Keratinocyte (primary cell): Measurements from ENCODE around the gene INAVA. TPM values are rescaled to one million over a fixed set of nuclear protein-coding genes. Genes with fewer than 3 reads are reported as not detected.

Experiments used
- DNase-seq: peaks from one replicate; pipeline ENCODE4 v3.0.0-alpha.2; 2011; ENCODE audit warnings: low read depth, missing footprints, low spot score
- FAIRE-seq: peaks from 2 replicates; lab custom pipeline; 2011; peaks lifted over from hg19 to GRCh38; lab: Jason Lieb, UNC
- H2AFZ ChIP-seq: 2 replicates; pipeline ENCODE4 v1.6.0; 2012; ENCODE audit warnings: low read length, control low read depth, inconsistent platforms; ENCODE audit not compliant: control insufficient read depth
- H3K27ac ChIP-seq: 2 replicates; pipeline ENCODE4 v1.5.1; 2011; ENCODE audit warnings: low read length; ENCODE audit not compliant: control insufficient read depth, insufficient read depth
- H3K27me3 ChIP-seq: 3 replicates; pipeline ENCODE4 v1.6.0; 2011; ENCODE audit warnings: low read length; ENCODE audit not compliant: control insufficient read depth, insufficient read depth; ENCODE audit errors: extremely low read depth
- H3K36me3 ChIP-seq, 2 experiments: 2 replicates in 1 of 2; 3 replicates in 1 of 2; pipeline ENCODE4 v1.5.1; 2011; ENCODE audit warnings: low read length in 2 of 2, mild to moderate bottlenecking in 1 of 2; ENCODE audit not compliant: control insufficient read depth in 2 of 2, insufficient read depth in 2 of 2; ENCODE audit errors: extremely low read depth in 1 of 2
- H3K4me1 ChIP-seq: 3 replicates; pipeline ENCODE4 v1.5.1; 2011; ENCODE audit warnings: low read length; ENCODE audit not compliant: control insufficient read depth, insufficient read depth; ENCODE audit errors: extremely low read depth
- H3K4me2 ChIP-seq: 3 replicates; pipeline ENCODE4 v1.6.0; 2011; ENCODE audit warnings: low read depth, low read length; ENCODE audit not compliant: control insufficient read depth, insufficient read depth; ENCODE audit errors: extremely low read depth
- H3K4me3 ChIP-seq, 3 experiments: fragments of 200-600 bp in 1 of 3; sonication (generic) in 1 of 3; 2 replicates in 2 of 3; 3 replicates in 1 of 3; pipeline ENCODE4 v1.5.1; 2011 to 2016; ENCODE audit warnings: low read length in 3 of 3, mild to moderate bottlenecking in 3 of 3, control low read depth in 2 of 3, inconsistent platforms in 1 of 3, low read depth in 1 of 3, mixed read lengths in 1 of 3, mixed run types in 1 of 3, moderate library complexity in 1 of 3; ENCODE audit not compliant: control insufficient read depth in 2 of 3, insufficient read depth in 2 of 3; ENCODE audit errors: extremely low read depth in 1 of 3
- H3K79me2 ChIP-seq: 2 replicates; pipeline ENCODE4 v1.6.0; 2012; ENCODE audit warnings: low read length; ENCODE audit not compliant: control insufficient read depth, insufficient read depth
- H3K9ac ChIP-seq: 3 replicates; pipeline ENCODE4 v1.6.0; 2011; ENCODE audit warnings: low read length; ENCODE audit not compliant: control insufficient read depth, insufficient read depth; ENCODE audit errors: extremely low read depth
- H3K9me1 ChIP-seq: 3 replicates; pipeline ENCODE4 v1.6.0; 2011; ENCODE audit warnings: low read length; ENCODE audit not compliant: control insufficient read depth, insufficient read depth; ENCODE audit errors: extremely low read depth
- H3K9me3 ChIP-seq: 2 replicates; pipeline ENCODE4 v1.5.1; 2012; ENCODE audit warnings: low read depth, low read length; ENCODE audit not compliant: control insufficient read depth
- H4K20me1 ChIP-seq: 3 replicates; pipeline ENCODE4 v1.6.0; 2011; ENCODE audit warnings: low read length; ENCODE audit not compliant: control insufficient read depth, insufficient read depth; ENCODE audit errors: extremely low read depth
- EZH2 ChIP-seq: IDR thresholded peaks from one replicate; pipeline ENCODE4 v1.6.1; 2012; ENCODE audit warnings: inconsistent platforms, mild to moderate bottlenecking, low read length, moderate library complexity
- dilution Hi-C: fragments of 300-500 bp; cut with MboI; formaldehyde crosslinking; loops from one replicate; pipeline ENCODE4 v1.7.0; 2020; ENCODE audit warnings: low sequenced_read_pairs; ENCODE audit not compliant: extremely low pct_ligation_motif_present
- polyA plus RNA-seq, 5 experiments: library from polyadenylated mRNA; depleted of rRNA in 3 of 5; stranded (reverse) in 3 of 5; stranded (forward) in 1 of 5; unstranded in 1 of 5; fragments of >200 nt; gene quantifications; 1 replicate in 1 of 5; 2 replicates in 3 of 5; 3 replicates in 1 of 5; pipeline versions ENCODE4 v1.2.1 to v1.2.3, GENCODE V29; 2011 to 2012; ENCODE audit warnings: missing spikeins in 2 of 5, low read depth in 1 of 5, low replicate concordance in 1 of 5
- TF ChIP-seq, protein P1 (sequence below), 3 experiments: IDR thresholded peaks in 1 of 3; conservative IDR thresholded peaks in 1 of 3; optimal IDR thresholded peaks in 1 of 3; 2 replicates in 2 of 3; 3 replicates in 1 of 3; pipeline versions ENCODE3 to v1.5.1; 2011; ENCODE audit warnings: low read length in 3 of 3, mild to moderate bottlenecking in 3 of 3, moderate library complexity in 2 of 3, control low read depth in 1 of 3, inconsistent platforms in 1 of 3; ENCODE audit not compliant: insufficient read depth in 2 of 3; ENCODE audit errors: extremely low read depth in 1 of 3

The INAVA gene
- polyA plus RNA-seq, 1 donor (not counting 4 experiments of a cell fraction or from before 2014, with no cell fraction given): 12.5 TPM

DNA sequence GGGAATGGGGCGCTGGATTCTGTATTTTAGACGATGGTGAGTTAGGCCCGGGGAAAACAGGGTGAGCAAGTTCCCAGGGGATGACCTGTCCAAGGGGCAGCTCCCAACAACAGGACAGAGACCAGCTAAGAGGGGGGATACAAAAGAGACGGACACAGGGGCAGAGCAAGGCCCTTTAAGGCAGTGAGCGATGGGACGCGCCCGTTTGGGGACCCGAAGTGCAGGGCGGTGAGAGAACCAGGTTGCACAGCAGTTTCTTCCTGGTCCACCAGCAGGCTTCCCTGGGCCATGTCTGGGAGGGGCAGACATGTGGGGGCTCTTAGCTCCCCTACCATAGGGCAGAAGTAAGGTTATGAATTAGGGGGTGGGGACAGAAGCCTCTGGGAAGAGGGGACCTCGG lies 22.0 kb downstream of the INAVA start:
- no peaks in the 10 kb centered on the region for H3K9me3 ChIP-seq
- H3K9ac ChIP-seq: no peak overlapping the region
- DNase-seq (no peak), FAIRE-seq (no peak)
- no peaks in the 10 kb centered on the region for H4K20me1 ChIP-seq
- peaks cover 6 to 8% of the 10 kb centered on the region in 2 experiments for H3K36me3 ChIP-seq
- H3K27me3 ChIP-seq: no peaks in the 10 kb centered on the region
- H3K9me1 ChIP-seq: no peaks in the 10 kb centered on the region
- no peak overlapping the region for H3K27ac ChIP-seq
- no peak overlapping the region for H2AFZ ChIP-seq
- H3K4me3 ChIP-seq: no peak overlapping the region
- dilution Hi-C loops: no loop called here
- peaks cover 26% of the 10 kb centered on the region for H3K4me1 ChIP-seq
- H3K4me2 ChIP-seq: no peak overlapping the region
- H3K79me2 ChIP-seq: no peaks in the 10 kb centered on the region
- TF ChIP-seq EZH2: no peak

DNA sequence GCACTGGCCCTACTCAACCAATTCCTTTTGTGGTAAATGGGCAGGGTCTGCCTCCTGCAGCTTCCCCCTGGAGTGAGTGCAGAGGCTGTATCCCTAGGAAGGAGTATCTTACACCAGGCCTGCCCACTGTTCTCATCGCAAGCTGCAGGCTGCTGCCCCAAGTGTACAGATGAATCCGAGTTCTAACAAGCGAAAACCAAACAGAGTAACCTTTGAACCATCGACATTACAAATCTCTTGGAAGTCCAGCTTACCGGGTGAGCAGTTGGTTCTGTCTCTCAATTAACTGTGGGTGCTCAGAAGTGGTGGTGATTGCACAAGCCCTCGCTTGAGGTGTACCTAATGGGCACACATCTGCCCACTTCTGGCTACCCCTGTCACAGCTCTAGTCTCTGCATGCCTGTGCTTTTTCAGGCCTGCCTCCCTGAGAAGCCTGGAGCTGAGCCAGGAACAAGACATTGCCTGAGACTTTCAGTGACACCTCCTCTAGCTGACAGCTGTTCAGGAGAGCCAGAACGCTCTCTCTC lies 22.7 kb downstream of the INAVA start:
- TF ChIP-seq, protein P1, sequence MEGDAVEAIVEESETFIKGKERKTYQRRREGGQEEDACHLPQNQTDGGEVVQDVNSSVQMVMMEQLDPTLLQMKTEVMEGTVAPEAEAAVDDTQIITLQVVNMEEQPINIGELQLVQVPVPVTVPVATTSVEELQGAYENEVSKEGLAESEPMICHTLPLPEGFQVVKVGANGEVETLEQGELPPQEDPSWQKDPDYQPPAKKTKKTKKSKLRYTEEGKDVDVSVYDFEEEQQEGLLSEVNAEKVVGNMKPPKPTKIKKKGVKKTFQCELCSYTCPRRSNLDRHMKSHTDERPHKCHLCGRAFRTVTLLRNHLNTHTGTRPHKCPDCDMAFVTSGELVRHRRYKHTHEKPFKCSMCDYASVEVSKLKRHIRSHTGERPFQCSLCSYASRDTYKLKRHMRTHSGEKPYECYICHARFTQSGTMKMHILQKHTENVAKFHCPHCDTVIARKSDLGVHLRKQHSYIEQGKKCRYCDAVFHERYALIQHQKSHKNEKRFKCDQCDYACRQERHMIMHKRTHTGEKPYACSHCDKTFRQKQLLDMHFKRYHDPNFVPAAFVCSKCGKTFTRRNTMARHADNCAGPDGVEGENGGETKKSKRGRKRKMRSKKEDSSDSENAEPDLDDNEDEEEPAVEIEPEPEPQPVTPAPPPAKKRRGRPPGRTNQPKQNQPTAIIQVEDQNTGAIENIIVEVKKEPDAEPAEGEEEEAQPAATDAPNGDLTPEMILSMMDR (optimal IDR thresholded peaks at IDR 0.05 in 1 of 3, IDR thresholded peaks at IDR 0.05 in 1 of 3, conservative IDR thresholded peaks at IDR 0.05 in 1 of 3; ENCODE audit: extremely low read depth in 1 of 3, insufficient read depth in 2 of 3, low read length in 3 of 3): peak in 1 of 3 experiments; percentile 16
- TF ChIP-seq EZH2: no peak
- DNase-seq: no peak
- H3K27ac ChIP-seq: no peak overlapping the region

DNA sequence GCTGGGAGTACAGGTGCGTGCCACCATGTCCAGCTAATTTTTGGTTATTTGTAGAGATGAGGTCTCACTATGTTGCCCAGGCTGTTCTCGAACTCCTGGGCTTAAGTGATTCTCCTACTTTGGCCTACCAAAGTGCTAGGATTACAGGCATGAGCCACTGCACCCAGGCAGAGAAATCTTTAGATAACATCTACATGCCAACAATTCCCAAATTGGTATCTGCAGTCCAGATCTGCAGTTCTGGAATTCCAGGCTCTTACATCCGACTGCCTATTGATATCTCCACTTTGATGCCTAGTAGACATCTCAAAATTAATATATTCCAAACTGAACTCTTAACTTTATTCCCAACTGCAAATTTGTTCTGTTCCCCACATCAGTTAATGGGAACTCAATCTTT lies 23.3 kb downstream of the INAVA start:
- Histone ChIP-seq H3K9ac (no peak overlapping the region), H3K4me2 (no peak overlapping the region), H3K9me1 (no peaks in the 10 kb centered on the region), H2AFZ (no peak overlapping the region), H3K27me3 (no peaks in the 10 kb centered on the region), H3K79me2 (no peaks in the 10 kb centered on the region), H4K20me1 (no peaks in the 10 kb centered on the region), H3K9me3 (no peaks in the 10 kb centered on the region), H3K36me3 (peaks cover 0 to 5% of the 10 kb centered on the region in 2 experiments), H3K4me1 (peaks cover 14% of the 10 kb centered on the region), H3K4me3 (no peak overlapping the region), H3K27ac (no peak overlapping the region)
- no peak for FAIRE-seq
- TF ChIP-seq EZH2: no peak
- TF ChIP-seq, protein P1 (optimal IDR thresholded peaks at IDR 0.05 in 1 of 3, IDR thresholded peaks at IDR 0.05 in 1 of 3, conservative IDR thresholded peaks at IDR 0.05 in 1 of 3; ENCODE audit: extremely low read depth in 1 of 3, insufficient read depth in 2 of 3, low read length in 3 of 3): no peak
- no peak for DNase-seq
- dilution Hi-C loops: no loop called here

More for the DNA sequence above, 22.7 kb downstream of the INAVA start:
- dilution Hi-C loops: no loop called here
- H3K9ac ChIP-seq: no peak overlapping the region
- H3K9me1 ChIP-seq: no peaks in the 10 kb centered on the region
- H3K4me3 ChIP-seq: no peak overlapping the region
- H3K36me3 ChIP-seq: peaks cover 3 to 5% of the 10 kb centered on the region in 2 experiments
- H3K4me1 ChIP-seq: peaks cover 21% of the 10 kb centered on the region
- H3K4me2 ChIP-seq: no peak overlapping the region
- H3K9me3 ChIP-seq: no peaks in the 10 kb centered on the region
- H3K27me3 ChIP-seq: no peaks in the 10 kb centered on the region
- no peak overlapping the region for H2AFZ ChIP-seq
- no peaks in the 10 kb centered on the region for H4K20me1 ChIP-seq
- peak; percentile 90 for FAIRE-seq
- H3K79me2 ChIP-seq: no peaks in the 10 kb centered on the region
